ENCODE results near the gene TRPM3. TPM values are rescaled to one million over a fixed set of nuclear protein-coding genes. Genes with fewer than 3 reads are reported as not detected.

The TRPM3 gene
- total and polyA plus RNA-seq, 4 experiments from 2014 or later = not detected

GRCh38 chr9:70881333-70881732, 240.1 kb downstream of the TRPM3 start:
- Mint-ChIP-seq H3K36me3 (no peaks in the 10 kb centered on the region), H3K9me3 (peaks cover 0 to 2% (median 0%) of the 10 kb centered on the region in 8 donors), H3K4me3 (no peak overlapping the region), H3K4me1 (no peaks in the 10 kb centered on the region), H3K27me3 (no peaks in the 10 kb centered on the region), H3K27ac (no peak overlapping the region)
- H3K27ac ChIP-seq (ENCODE audit: low read depth, low read length) = no peak overlapping the region
- CTCF ChIA-PET (ENCODE audit: partially characterized antibody) = no interaction called here
- POLR2A ChIA-PET (ENCODE audit: partially characterized antibody) = no interaction called here
- H3K4me1 ChIP-seq (ENCODE audit: insufficient read depth, low read length) = no peaks in the 10 kb centered on the region
- intact Hi-C loops (cut with micrococcal nuclease) = no loop called here
- no peaks in the 10 kb centered on the region for H3K36me3 ChIP-seq (ENCODE audit: insufficient read depth, low read length)
- no peaks in the 10 kb centered on the region for H3K27me3 ChIP-seq (ENCODE audit: insufficient read depth, low read length)
- no peaks in the 10 kb centered on the region for H3K9me3 ChIP-seq (ENCODE audit: control insufficient read depth in 1 of 2, low read length in 2 of 2)
- no peak overlapping the region for H3K4me3 ChIP-seq (ENCODE audit: low read length in 2 of 2)
- DNase-seq = no peak

- Mint-ChIP-seq H3K27ac (no peak overlapping the region), H3K36me3 (no peaks in the 10 kb centered on the region), H3K9me3 (peaks cover 0 to 2% (median 0%) of the 10 kb centered on the region in 8 donors), H3K4me1 (no peaks in the 10 kb centered on the region), H3K4me3 (no peak overlapping the region), H3K27me3 (no peaks in the 10 kb centered on the region)
- no peak overlapping the region for H3K4me3 ChIP-seq (ENCODE audit: low read length in 2 of 2)
- no peaks in the 10 kb centered on the region for H3K36me3 ChIP-seq (ENCODE audit: insufficient read depth, low read length)
- no peak for DNase-seq
- H3K27me3 ChIP-seq (ENCODE audit: insufficient read depth, low read length) = no peaks in the 10 kb centered on the region
- no peaks in the 10 kb centered on the region for H3K4me1 ChIP-seq (ENCODE audit: insufficient read depth, low read length)
- ChIA-PET CTCF (ENCODE audit: partially characterized antibody) (no interaction called here), POLR2A (ENCODE audit: partially characterized antibody) (no interaction called here)
- intact Hi-C loops (cut with micrococcal nuclease) = no loop called here
- no peak overlapping the region for H3K27ac ChIP-seq (ENCODE audit: low read depth, low read length)
- no peaks in the 10 kb centered on the region for H3K9me3 ChIP-seq (ENCODE audit: control insufficient read depth in 1 of 2, low read length in 2 of 2)
Observed at GRCh38 chr9:70880535-70880934, 240.9 kb downstream of the TRPM3 start.

- H3K36me3 Mint-ChIP-seq = no peaks in the 10 kb centered on the region
- no peak overlapping the region for H3K27ac Mint-ChIP-seq
- H3K4me1 ChIP-seq (ENCODE audit: insufficient read depth, low read length) = no peaks in the 10 kb centered on the region
- H3K4me3 ChIP-seq (ENCODE audit: low read length in 2 of 2) = no peak overlapping the region
- no peaks in the 10 kb centered on the region for H3K9me3 ChIP-seq (ENCODE audit: control insufficient read depth in 1 of 2, low read length in 2 of 2)
- intact Hi-C loops (cut with micrococcal nuclease) = no loop called here
- H3K36me3 ChIP-seq (ENCODE audit: insufficient read depth, low read length) = no peaks in the 10 kb centered on the region
- no peak for DNase-seq
- no peaks in the 10 kb centered on the region for H3K27me3 ChIP-seq (ENCODE audit: insufficient read depth, low read length)
- no peaks in the 10 kb centered on the region for H3K27me3 Mint-ChIP-seq
- H3K4me1 Mint-ChIP-seq = no peaks in the 10 kb centered on the region
- no peak overlapping the region for H3K4me3 Mint-ChIP-seq
- no peak overlapping the region for H3K27ac ChIP-seq (ENCODE audit: low read depth, low read length)
- POLR2A ChIA-PET (ENCODE audit: partially characterized antibody) = no interaction called here
- CTCF ChIA-PET (ENCODE audit: partially characterized antibody) = no interaction called here
- H3K9me3 Mint-ChIP-seq = peaks cover 0 to 2% (median 0%) of the 10 kb centered on the region in 8 donors
Observed at GRCh38 chr9:70878576-70878975, 242.8 kb downstream of the TRPM3 start.

- Mint-ChIP-seq H3K27ac (no peak overlapping the region), H3K4me3 (no peak overlapping the region), H3K27me3 (no peaks in the 10 kb centered on the region), H3K36me3 (no peaks in the 10 kb centered on the region), H3K9me3 (peaks cover 0 to 2% (median 0%) of the 10 kb centered on the region in 8 donors), H3K4me1 (no peaks in the 10 kb centered on the region)
- Histone ChIP-seq H3K9me3 (ENCODE audit: control insufficient read depth in 1 of 2, low read length in 2 of 2) (no peaks in the 10 kb centered on the region), H3K4me1 (ENCODE audit: insufficient read depth, low read length) (no peaks in the 10 kb centered on the region), H3K36me3 (ENCODE audit: insufficient read depth, low read length) (no peaks in the 10 kb centered on the region), H3K27ac (ENCODE audit: low read depth, low read length) (no peak overlapping the region), H3K27me3 (ENCODE audit: insufficient read depth, low read length) (no peaks in the 10 kb centered on the region), H3K4me3 (ENCODE audit: low read length in 2 of 2) (no peak overlapping the region)
- CTCF ChIA-PET (ENCODE audit: partially characterized antibody) = no interaction called here
- no peak for DNase-seq
- intact Hi-C loops (cut with micrococcal nuclease) = no loop called here
- POLR2A ChIA-PET (ENCODE audit: partially characterized antibody) = no interaction called here
Observed at GRCh38 chr9:70874451-70874850, 247.0 kb downstream of the TRPM3 start.

GRCh38 chr9:70873506-70873905, 247.9 kb downstream of the TRPM3 start:
- Histone ChIP-seq H3K4me3 (ENCODE audit: low read length in 2 of 2) (no peak overlapping the region), H3K9me3 (ENCODE audit: control insufficient read depth in 1 of 2, low read length in 2 of 2) (no peaks in the 10 kb centered on the region), H3K27ac (ENCODE audit: low read depth, low read length) (no peak overlapping the region), H3K36me3 (ENCODE audit: insufficient read depth, low read length) (no peaks in the 10 kb centered on the region), H3K4me1 (ENCODE audit: insufficient read depth, low read length) (no peaks in the 10 kb centered on the region), H3K27me3 (ENCODE audit: insufficient read depth, low read length) (no peaks in the 10 kb centered on the region)
- intact Hi-C loops (cut with micrococcal nuclease) = no loop called here
- Mint-ChIP-seq H3K4me1 (no peaks in the 10 kb centered on the region), H3K9me3 (no peaks in the 10 kb centered on the region), H3K36me3 (no peaks in the 10 kb centered on the region), H3K4me3 (no peak overlapping the region), H3K27ac (no peak overlapping the region), H3K27me3 (no peaks in the 10 kb centered on the region)
- CTCF ChIA-PET (ENCODE audit: partially characterized antibody) = no interaction called here
- DNase-seq = no peak
- POLR2A ChIA-PET (ENCODE audit: partially characterized antibody) = no interaction called here

GRCh38 chr9:70868661-70869652, 252.5 kb downstream of the TRPM3 start:
- no peaks in the 10 kb centered on the region for H3K4me1 Mint-ChIP-seq
- Histone ChIP-seq H3K4me1 (ENCODE audit: insufficient read depth, low read length) (no peaks in the 10 kb centered on the region), H3K27ac (ENCODE audit: low read depth, low read length) (no peak overlapping the region), H3K27me3 (ENCODE audit: insufficient read depth, low read length) (no peaks in the 10 kb centered on the region), H3K9me3 (ENCODE audit: control insufficient read depth in 1 of 2, low read length in 2 of 2) (no peaks in the 10 kb centered on the region), H3K4me3 (ENCODE audit: low read length in 2 of 2) (no peak overlapping the region), H3K36me3 (ENCODE audit: insufficient read depth, low read length) (no peaks in the 10 kb centered on the region)
- H3K36me3 Mint-ChIP-seq = no peaks in the 10 kb centered on the region
- no peaks in the 10 kb centered on the region for H3K9me3 Mint-ChIP-seq
- DNase-seq = no peak
- no peak overlapping the region for H3K4me3 Mint-ChIP-seq
- peaks cover 0 to 1% of the 10 kb centered on the region in 2 donors for H3K27me3 Mint-ChIP-seq
- ChIA-PET POLR2A (ENCODE audit: partially characterized antibody) (no interaction called here), CTCF (ENCODE audit: partially characterized antibody) (interaction anchor here (0.5 kb wide), 1 partner anchor 30 kb away, joined by 3 read pairs; no protein-coding TSS in a partner anchor)
- H3K27ac Mint-ChIP-seq = no peak overlapping the region
- intact Hi-C loops (cut with micrococcal nuclease) = no loop called here

GRCh38 chr9:70868041-70868440, 253.4 kb downstream of the TRPM3 start:
- POLR2A ChIA-PET (ENCODE audit: partially characterized antibody) = no interaction called here
- H3K27ac Mint-ChIP-seq = no peak overlapping the region
- no peaks in the 10 kb centered on the region for H3K4me1 ChIP-seq (ENCODE audit: insufficient read depth, low read length)

More at GRCh38 chr9:70868041-70868440, 253.4 kb downstream of the TRPM3 start:
- Mint-ChIP-seq H3K36me3 (no peaks in the 10 kb centered on the region), H3K4me3 (no peak overlapping the region), H3K9me3 (no peaks in the 10 kb centered on the region), H3K4me1 (no peaks in the 10 kb centered on the region), H3K27me3 (peaks cover 0 to 1% of the 10 kb centered on the region in 2 donors)
- Histone ChIP-seq H3K36me3 (ENCODE audit: insufficient read depth, low read length) (no peaks in the 10 kb centered on the region), H3K9me3 (ENCODE audit: control insufficient read depth in 1 of 2, low read length in 2 of 2) (no peaks in the 10 kb centered on the region), H3K27ac (ENCODE audit: low read depth, low read length) (no peak overlapping the region), H3K27me3 (ENCODE audit: insufficient read depth, low read length) (no peaks in the 10 kb centered on the region), H3K4me3 (ENCODE audit: low read length in 2 of 2) (no peak overlapping the region)
- CTCF ChIA-PET (ENCODE audit: partially characterized antibody) = no interaction called here
- DNase-seq = no peak
- intact Hi-C loops (cut with micrococcal nuclease) = no loop called here
